LNCaP clone FGC (cell line): ENCODE data around the gene LSM12.
A peak's percentile ranks its signal among the peaks of the same experiment; 100 is the strongest.

ENCODE experiments used
- DNase-seq: peaks from one replicate; pipeline ENCODE4 v3.0.0-alpha.2; 2011; ENCODE audit warnings: low read depth
- H3K4me3 ChIP-seq: 2 replicates; pipeline ENCODE4 v1.5.1; 2011; ENCODE audit warnings: mild to moderate bottlenecking, low read depth, low read length, control low read depth
- TF ChIP-seq, protein P1 (sequence below): IDR thresholded peaks from 2 replicates; pipeline ENCODE4 v1.5.1; 2012; ENCODE audit warnings: mild to moderate bottlenecking; ENCODE audit not compliant: control insufficient read depth, insufficient read depth; ENCODE audit errors: extremely low read depth

LSM12 gene

DNA sequence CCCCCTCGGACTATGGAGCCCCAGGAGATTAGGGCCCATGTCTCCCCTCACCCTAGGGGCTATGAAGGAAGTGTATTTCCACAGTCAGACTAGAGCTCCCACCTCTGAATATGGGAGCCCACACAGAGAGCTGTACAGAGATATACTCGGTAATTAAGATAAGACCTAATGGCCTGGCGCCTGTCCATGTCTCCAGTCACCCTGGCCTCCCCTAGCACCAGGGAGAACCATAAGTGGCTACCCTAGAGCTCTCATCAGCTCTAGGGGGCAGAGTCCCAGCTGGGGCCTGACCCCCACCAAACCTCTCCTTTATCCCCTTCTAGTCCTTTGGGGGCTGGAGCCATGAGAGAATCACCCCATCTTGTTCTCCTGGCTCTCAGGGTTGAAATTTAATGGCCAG lies 54.1 kb downstream of the LSM12 start:
- no peak overlapping the region for H3K4me3 ChIP-seq
- TF ChIP-seq, protein P1, sequence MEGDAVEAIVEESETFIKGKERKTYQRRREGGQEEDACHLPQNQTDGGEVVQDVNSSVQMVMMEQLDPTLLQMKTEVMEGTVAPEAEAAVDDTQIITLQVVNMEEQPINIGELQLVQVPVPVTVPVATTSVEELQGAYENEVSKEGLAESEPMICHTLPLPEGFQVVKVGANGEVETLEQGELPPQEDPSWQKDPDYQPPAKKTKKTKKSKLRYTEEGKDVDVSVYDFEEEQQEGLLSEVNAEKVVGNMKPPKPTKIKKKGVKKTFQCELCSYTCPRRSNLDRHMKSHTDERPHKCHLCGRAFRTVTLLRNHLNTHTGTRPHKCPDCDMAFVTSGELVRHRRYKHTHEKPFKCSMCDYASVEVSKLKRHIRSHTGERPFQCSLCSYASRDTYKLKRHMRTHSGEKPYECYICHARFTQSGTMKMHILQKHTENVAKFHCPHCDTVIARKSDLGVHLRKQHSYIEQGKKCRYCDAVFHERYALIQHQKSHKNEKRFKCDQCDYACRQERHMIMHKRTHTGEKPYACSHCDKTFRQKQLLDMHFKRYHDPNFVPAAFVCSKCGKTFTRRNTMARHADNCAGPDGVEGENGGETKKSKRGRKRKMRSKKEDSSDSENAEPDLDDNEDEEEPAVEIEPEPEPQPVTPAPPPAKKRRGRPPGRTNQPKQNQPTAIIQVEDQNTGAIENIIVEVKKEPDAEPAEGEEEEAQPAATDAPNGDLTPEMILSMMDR = no peak
- no peak for DNase-seq

DNA sequence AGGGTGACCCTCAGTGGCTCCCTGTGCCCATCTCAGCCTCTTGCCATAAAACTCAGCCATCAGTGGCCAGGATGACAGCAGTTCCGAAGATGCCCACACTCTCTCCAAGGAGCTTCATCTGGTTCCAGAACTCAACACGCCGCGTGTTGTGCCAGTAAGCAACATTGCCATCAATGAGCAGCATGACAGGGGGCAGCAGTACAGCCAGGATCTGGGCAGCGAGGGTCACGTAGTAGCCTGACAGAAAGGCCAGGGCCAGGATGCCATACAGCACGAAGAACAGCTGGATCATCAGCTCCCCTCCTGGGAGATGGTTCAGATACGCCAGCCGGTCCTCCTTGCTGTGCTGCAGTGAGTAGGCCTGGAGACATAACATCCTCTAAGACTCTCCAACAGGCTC lies 54.6 kb downstream of the LSM12 start:
- TF ChIP-seq, protein P1 = no peak
- H3K4me3 ChIP-seq = no peak overlapping the region
- DNase-seq = no peak

DNA sequence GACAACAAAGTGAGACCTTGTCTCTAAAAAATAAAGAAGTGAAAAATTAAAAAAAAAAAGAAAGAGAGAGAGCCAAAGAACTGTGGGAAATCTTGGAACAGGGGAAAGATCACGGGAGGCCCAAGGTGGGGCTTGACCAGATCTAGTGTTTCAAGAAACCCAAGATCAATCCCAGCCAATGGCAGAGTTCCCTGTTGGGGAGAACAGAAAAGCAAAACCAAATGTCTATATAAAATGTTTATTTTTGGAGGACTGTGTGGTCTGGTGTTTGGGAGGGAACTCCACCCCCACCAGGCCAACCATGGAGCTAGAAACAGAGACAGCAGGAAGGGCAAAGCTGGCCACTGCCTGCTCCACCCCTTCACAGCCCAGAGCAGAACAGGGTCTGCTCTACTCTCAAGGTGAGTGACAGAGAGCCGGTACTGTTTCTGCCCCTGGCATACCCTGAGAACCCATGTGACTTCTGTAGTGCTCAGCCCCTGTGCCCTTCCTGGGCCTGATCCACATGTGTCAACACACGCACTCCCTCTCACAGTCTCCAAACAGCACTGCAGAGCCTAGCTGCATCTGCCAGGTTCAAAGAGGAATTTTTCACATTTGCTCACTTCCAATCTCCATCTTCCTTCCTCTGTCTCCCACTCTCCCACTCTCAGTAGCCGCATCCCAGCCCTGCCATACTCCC lies 55.4 kb downstream of the LSM12 start:
- no peak for DNase-seq
- no peak overlapping the region for H3K4me3 ChIP-seq
- TF ChIP-seq, protein P1 = no peak

DNA sequence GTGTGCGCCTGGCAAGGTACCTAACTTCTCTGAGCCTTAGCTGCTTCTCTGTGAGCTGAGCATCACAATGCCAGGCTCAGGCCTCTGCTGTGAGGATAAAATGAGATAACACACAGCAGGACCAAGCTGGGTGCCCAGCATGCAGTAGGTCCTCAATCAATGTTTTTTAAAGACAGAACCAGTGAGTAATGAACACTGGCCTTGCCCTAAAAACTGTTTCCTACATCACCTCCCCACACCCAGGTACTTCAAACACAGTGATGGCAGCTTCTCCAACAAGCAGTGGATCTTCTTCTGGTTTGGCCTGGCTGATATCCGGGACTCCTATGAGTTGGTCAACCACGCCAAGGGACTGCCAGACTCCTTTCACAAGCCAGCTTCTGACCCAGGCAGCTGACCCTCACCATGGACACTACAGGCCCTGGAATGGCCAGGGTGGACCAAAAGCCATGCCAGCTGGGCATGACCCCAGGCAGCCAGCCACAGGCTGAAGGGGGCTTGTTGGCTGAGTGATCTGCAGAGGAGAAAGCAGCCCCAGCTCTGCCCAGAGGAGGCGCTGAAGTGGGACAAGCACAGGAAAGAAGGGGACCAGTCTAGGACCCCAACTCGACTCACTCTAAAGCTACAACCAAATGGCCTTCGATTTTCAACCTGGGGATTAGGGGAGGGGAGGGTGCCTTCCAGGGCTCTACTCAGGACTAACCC lies 58.1 kb downstream of the LSM12 start:
- TF ChIP-seq, protein P1 = no peak
- no peak for DNase-seq
- H3K4me3 ChIP-seq = no peak overlapping the region; the same call in 1 of the 2 replicates

DNA sequence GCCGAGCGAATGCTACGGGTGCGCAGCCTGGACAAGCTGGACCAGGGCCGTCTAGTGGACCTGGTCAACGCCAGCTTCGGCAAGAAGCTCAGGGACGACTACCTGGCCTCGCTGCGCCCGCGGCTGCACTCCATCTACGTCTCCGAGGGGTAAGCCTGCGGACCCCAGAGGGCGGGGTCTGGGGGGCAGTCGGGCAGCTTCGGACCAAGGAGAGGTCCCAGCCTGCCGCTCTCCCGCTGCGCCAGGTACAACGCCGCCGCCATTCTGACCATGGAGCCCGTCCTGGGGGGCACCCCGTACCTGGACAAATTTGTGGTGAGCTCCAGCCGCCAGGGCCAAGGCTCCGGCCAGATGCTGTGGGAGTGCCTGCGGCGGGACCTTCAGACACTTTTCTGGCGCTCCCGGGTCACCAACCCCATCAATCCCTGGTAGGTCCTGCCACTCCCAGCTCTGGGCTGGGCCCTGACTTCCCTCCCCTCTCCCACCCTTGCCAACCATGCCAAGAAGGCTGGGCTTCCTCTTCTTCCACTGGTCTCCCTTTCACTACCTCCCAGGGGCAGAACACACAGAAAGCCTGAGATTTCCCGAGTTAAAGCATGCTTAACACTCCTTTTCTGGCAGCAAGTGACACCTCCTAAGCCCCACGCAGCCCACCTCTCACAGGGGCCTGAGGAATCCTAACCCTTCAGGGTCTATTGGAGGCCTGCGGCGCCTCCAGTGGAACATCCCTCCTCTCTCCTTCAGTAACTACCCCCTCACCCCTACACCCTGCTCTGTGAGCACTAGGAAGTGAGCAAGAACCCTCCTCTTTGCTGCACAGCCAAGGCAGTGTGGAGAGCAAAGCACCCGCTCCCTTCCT lies 58.9 kb downstream of the LSM12 start:
- no peak for DNase-seq
- H3K4me3 ChIP-seq = peak overlapping the region; percentile 61
- TF ChIP-seq, protein P1 = no peak

DNA sequence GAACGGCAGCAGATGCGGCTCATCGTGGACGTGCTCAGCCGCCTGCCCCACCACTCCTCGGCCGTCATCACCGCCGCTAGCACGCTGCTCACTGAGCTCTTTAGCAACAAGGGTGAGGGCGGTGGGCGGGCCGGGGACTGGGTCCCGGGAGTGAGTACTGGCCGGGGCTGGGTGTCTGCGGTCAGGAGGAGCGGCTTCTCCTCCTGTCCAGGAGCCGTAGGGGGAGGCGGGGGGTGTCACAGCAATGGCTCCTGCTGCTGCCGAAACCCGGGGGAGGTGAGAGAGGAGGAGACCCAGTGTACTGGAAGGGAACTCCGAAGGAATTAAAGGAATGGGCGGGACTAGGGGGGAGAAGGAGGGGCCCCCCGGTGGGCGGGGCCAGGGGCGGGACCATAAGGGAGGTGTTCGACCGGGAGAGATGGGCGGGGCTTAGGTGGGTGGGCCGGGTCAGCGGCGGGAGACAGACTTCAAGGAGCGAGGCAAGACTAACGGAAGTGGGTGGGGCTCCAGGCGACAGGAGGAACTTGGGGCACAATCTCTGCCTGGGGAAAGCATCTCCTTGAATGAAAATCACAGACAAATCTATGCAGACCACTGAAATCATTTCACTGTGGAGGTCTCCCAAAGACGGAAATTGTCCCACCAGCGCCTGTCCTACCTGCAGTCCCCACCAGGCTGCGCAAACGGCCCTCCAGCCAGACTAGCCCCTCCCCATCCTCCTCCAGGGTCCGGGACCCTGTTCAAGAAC lies 59.7 kb downstream of the LSM12 start:
- TF ChIP-seq, protein P1 = peak; percentile 22; the same call in 1 of the 2 replicates
- H3K4me3 ChIP-seq = peak overlapping the region; percentile 61
- DNase-seq = peak; percentile 57
